Motor neuron (in vitro differentiated cells): ENCODE results near the gene ITK. TPM values are rescaled to one million over a fixed set of nuclear protein-coding genes. Genes with fewer than 3 reads are reported as not detected.

Source experiments
- ATAC-seq, 8 experiments: fragments of 200-7000 bp; cut with Tn5 transposase; replicated peaks in 6 of 8; 2 replicates each; pipeline ENCODE4 v1.8.0; 2021; ENCODE audit warnings: mild to moderate bottlenecking in 8 of 8, moderate library complexity in 8 of 8
- H3K27ac ChIP-seq, 2 donors: fragments of 250-450 bp; sonication (Bioruptor Pico); 2 replicates each; pipeline ENCODE4 v1.9.0; 2021; ENCODE audit warnings: antibody characterized with exemption in 2 of 2, mild to moderate bottlenecking in 2 of 2, moderate library complexity in 1 of 2
- H3K4me1 ChIP-seq, 2 donors: fragments of 250-450 bp; sonication (Bioruptor Pico); replicated peaks in 1 of 2; 2 replicates each; pipeline ENCODE4 v1.6.1; 2021; ENCODE audit warnings: antibody characterized with exemption in 2 of 2, mild to moderate bottlenecking in 2 of 2, moderate library complexity in 1 of 2
- H3K4me3 ChIP-seq, 5 donors: fragments of 250-450 bp; sonication (Bioruptor Pico); 2 replicates each; pipeline ENCODE4 v1.9.0; 2021; ENCODE audit warnings: antibody characterized with exemption in 5 of 5, mild to moderate bottlenecking in 5 of 5, moderate library complexity in 4 of 5
- WGBS, 10 experiments: fragments of 450-650 bp; shearing (Covaris generic); methylation state at CpG; one replicate each; pipeline ENCODE4 v1.0.0; 2022; 5-methylcytosine and 5-hydroxymethylcytosine counted together
- in situ Hi-C, 9 experiments: fragments of 400-800 bp; cut with MboI; loops; one replicate each; pipeline ENCODE4 v1.15.0; 2021; ENCODE audit warnings: low sequenced_read_pairs in 9 of 9, low pct_unique_long_range_greater_than_20kb in 2 of 9; ENCODE audit not compliant: unreplicated experiment in 9 of 9
- total RNA-seq, 8 experiments: library from RNA; unstranded; fragments of 300-600 nt; gene quantifications; 2 replicates each; pipeline versions ENCODE4 v1.2.3 to v1.2.4, GENCODE V29; 2022

ITK gene
- total RNA-seq, 8 experiments from 2014 or later = 0.18 to 76.4 (median 0.80) TPM; not detected in 1

DNA sequence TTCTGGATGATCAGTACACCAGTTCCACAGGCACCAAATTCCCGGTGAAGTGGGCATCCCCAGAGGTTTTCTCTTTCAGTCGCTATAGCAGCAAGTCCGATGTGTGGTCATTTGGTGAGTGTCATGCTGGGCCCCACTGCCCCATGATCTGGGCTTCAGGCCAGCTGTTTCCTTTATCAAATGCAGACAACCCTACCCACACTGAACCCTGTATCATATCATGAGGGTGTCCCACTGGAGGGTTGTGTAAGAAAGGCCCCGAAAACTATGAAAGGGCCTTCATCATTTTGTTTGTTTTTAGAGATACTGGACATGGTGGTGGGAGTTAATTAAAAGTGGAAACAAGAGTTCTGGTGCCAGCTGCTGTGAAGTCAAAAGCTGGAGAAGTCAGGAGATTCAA lies 65.2 kb downstream of the ITK start:
- Histone ChIP-seq H3K4me3 (no peak overlapping the region), H3K4me1 (no peaks in the 10 kb centered on the region), H3K27ac (no peak overlapping the region)
- ATAC-seq = peak in 7 of 8 experiments; percentile 9 to 33 (median 30)
- 63 to 100% (median 100%) methylated on average over 1 to 2 of the region's 4 CpGs; no CpG with 5 or more reads in 5 of the 10 experiments for WGBS, 10 experiments
- in situ Hi-C loops = no loop called here

DNA sequence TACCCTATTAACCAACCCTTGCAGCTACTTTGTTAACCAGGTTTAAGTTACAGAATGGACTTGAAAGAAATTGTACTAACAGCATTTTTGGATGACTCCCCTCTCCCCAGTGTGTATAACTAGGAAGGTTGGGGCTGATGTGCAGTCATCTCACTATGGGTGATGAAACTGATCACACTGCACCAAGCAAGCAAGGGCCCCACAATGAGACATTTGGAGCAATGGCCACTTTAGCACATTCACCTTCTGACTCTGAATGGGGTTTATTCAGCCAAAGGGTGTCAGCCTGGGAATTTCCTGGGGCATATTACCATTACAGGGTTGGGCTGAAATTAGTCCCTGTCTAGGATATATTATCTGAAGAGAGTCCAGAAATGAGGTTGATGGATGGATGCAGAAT lies 66.6 kb downstream of the ITK start:
- in situ Hi-C loops = no loop called here

DNA sequence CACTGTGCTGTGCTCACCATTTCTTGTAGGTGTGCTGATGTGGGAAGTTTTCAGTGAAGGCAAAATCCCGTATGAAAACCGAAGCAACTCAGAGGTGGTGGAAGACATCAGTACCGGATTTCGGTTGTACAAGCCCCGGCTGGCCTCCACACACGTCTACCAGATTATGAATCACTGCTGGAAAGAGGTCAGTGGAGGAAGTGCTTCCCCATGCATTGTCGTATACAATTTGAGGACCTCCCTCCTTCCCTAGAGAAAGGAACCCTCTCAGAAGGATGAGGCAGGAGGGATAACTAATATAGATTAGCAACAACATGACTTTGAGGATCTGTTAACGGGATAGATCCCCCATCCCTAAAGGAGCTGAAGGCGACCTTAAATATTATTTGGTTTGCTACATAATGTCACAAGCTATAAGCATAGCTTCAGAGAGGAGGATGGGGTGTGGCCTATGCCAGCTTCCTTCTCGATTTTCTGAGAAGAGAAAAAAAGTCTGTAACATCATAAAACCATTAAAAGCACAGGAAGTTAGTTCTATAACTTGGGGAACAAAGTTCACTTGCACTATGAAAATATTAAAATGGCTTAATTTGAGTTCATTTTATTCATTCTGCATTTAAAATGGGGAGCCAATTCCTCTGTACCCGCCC lies 68.3 kb downstream of the ITK start:
- no peak for ATAC-seq
- 40 to 92% (median 81%) methylated on average over 2 to 9 of the region's 11 CpGs; no CpG with 5 or more reads in 1 of the 10 experiments for WGBS, 10 experiments
- in situ Hi-C loops = no loop called here

More for the DNA sequence above, 66.6 kb downstream of the ITK start:
- no peak overlapping the region for H3K27ac ChIP-seq
- H3K4me3 ChIP-seq = no peak overlapping the region
- peak in 2 of 8 experiments; percentile 12 to 21 for ATAC-seq
- no peaks in the 10 kb centered on the region for H3K4me1 ChIP-seq

GRCh38 chr5:157252711-157253465 lies 72.2 kb downstream of the ITK start:
- Histone ChIP-seq H3K27ac (no peak overlapping the region), H3K4me3 (no peak overlapping the region), H3K4me1 (no peaks in the 10 kb centered on the region)
- ATAC-seq = peak in 4 of 8 experiments; percentile 14 to 76 (median 20)
- in situ Hi-C loops = no loop called here
- WGBS, 10 experiments = 0 to 92% (median 60%) methylated on average over 1 to 4 of the region's 4 CpGs; no CpG with 5 or more reads in 3 of the 10 experiments

More for the DNA sequence above, 68.3 kb downstream of the ITK start:
- Histone ChIP-seq H3K27ac (no peak overlapping the region), H3K4me3 (no peak overlapping the region), H3K4me1 (no peaks in the 10 kb centered on the region)

- in situ Hi-C loops = no loop called here
Measured at GRCh38 chr5:157253547-157253946, 72.9 kb downstream of the ITK start.

DNA sequence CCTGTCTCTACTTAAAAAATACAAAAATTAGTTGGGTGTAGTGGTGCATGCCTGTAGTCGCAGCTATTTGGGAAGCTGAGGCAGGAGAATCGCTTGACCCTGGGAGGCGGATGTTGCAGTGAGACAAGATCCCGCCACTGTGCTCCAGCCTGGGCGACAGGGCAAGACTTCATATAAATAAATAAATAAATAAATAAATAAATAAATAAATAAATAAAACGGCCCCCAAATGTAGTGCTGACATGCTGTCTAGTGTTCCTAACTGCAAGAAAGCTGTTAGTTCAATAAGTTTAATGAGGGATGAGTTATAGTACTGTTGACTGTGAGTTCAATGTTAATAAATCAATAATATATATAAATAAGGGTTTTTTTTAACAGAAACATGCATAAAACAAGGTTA lies 77.8 kb downstream of the ITK start:
- ATAC-seq = no peak
- WGBS, 10 experiments = 0 to 100% (median 88%) methylated on average over 1 to 6 of the region's 6 CpGs
- Histone ChIP-seq H3K4me3 (no peak overlapping the region), H3K4me1 (no peaks in the 10 kb centered on the region), H3K27ac (no peak overlapping the region)
- in situ Hi-C loops = no loop called here

More at GRCh38 chr5:157253547-157253946, 72.9 kb downstream of the ITK start:
- no peaks in the 10 kb centered on the region for H3K4me1 ChIP-seq
- H3K4me3 ChIP-seq = no peak overlapping the region
- 0 to 40% (median 0%) methylated on average over 1 to 2 of the region's 2 CpGs; no CpG with 5 or more reads in 3 of the 10 experiments for WGBS, 10 experiments
- ATAC-seq = peak in 7 of 8 experiments; percentile 42 to 90 (median 85)
- H3K27ac ChIP-seq = no peak overlapping the region

DNA sequence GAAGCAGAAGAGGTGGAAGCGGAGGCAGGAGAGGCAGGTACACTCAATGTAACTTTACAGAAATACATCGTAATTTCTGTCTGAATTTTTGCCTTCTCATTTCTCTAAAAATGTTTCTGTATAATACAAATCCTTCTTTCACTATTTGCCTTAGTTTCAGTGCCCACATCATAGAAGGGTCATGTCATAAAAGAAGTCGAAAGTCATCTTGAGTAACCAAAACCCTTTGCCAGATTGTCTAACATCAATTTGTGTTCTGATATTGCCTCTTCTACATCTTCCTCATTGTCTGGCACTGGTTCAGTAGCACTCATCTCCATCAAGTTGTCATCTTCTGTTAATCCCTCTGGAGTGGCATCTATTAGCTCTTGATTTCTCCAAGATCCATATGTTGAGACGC lies 79.1 kb downstream of the ITK start:
- WGBS, 10 experiments = 5 to 100% (median 82%) methylated on average over 1 to 4 of the region's 4 CpGs
- H3K27ac ChIP-seq = no peak overlapping the region
- ATAC-seq = no peak
- H3K4me1 ChIP-seq = no peaks in the 10 kb centered on the region
- no peak overlapping the region for H3K4me3 ChIP-seq
- in situ Hi-C loops = no loop called here

- Histone ChIP-seq H3K4me1 (peaks cover 17 to 19% of the 10 kb centered on the region in 2 donors), H3K4me3 (no peak overlapping the region), H3K27ac (no peak overlapping the region)
- WGBS, 10 experiments = 54 to 100% (median 72%) methylated on average over 1 to 7 of the region's 7 CpGs
- in situ Hi-C loops = no loop called here
- ATAC-seq = no peak
Measured at GRCh38 chr5:157263496-157264090, 83.0 kb downstream of the ITK start.

- peak; percentile 86 to 95 (median 90) for ATAC-seq
- Histone ChIP-seq H3K27ac (peak within 1 kb of the TSS; percentile 82 to 90), H3K4me3 (peak within 1 kb of the TSS; percentile 52 to 94 (median 76)), H3K4me1 (peaks cover 25 to 32% of the 10 kb centered on the region in 2 donors)
- in situ Hi-C loops = no loop called here
- WGBS, 10 experiments = 0% methylated on average over 1 to 2 of the region's 58 CpGs; no CpG with 5 or more reads in 8 of the 10 experiments
Measured at GRCh38 chr5:157265714-157266285, 85.2 kb downstream of the ITK start, which contains the start of gene CYFIP2. Gene CYFIP2 (plus strand): TSS chr5:157266123. CDS start chr5:157285362, 19,239 bp downstream.

- ATAC-seq = peak; percentile 45 to 73 (median 64)
- peak overlapping the region; percentile 52 to 94 (median 76) for H3K4me3 ChIP-seq
- peaks cover 25 to 32% of the 10 kb centered on the region in 2 donors for H3K4me1 ChIP-seq
- peak overlapping the region; percentile 82 to 90 for H3K27ac ChIP-seq
- WGBS, 10 experiments = 0% methylated on average over 1 of the region's 62 CpGs; no CpG with 5 or more reads in 9 of the 10 experiments
- in situ Hi-C loops = no loop called here
Measured at GRCh38 chr5:157266286-157267007, 85.8 kb downstream of the ITK start.

- ATAC-seq = no peak
- peaks cover 25 to 37% of the 10 kb centered on the region in 2 donors for H3K4me1 ChIP-seq
- WGBS, 10 experiments = 67 to 72% methylated on average over 2 of the region's 3 CpGs; no CpG with 5 or more reads in 8 of the 10 experiments
- H3K27ac ChIP-seq = peak overlapping the region in 1 of 2 donors; percentile 15
- H3K4me3 ChIP-seq = peak overlapping the region; percentile 52 to 94 (median 76)
- in situ Hi-C loops = no loop called here
Measured at GRCh38 chr5:157267025-157267424, 86.4 kb downstream of the ITK start.

DNA sequence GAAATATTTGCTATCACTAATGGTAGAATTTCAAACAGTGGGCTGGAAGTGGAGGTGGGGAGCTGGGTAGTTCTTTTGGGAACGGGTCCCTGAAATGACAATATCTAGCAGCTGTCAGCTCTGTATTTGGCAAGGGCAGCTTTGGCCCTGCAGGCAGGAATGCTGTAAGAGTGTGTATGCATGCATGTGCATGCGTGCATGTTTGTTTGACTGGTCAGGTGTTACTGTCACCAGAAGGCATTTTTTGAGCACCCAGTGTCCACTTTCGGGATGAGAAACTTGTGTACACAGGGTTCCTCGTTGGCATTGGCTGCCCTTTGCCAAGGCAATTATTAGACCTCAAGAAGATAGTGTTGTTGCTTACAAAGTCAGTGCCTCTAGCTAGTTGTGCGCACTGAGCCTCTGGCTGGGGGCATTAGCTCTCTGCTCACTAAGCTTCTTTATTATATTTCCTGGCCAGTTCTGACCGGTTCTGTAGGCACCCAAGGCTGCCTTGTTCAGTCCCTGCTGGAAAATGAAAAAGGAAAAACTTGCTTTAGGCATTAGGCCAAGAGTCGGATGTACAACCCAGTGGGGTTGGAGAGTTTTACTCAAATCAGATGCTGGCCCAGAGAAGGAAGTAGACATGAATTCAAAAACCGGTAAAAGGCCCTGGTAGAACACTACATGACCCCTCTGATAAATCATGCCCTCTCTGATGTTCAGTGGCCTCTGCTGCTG lies 87.3 kb downstream of the ITK start:
- Histone ChIP-seq H3K4me3 (peak overlapping the region; percentile 52 to 94 (median 76)), H3K27ac (peak overlapping the region; percentile 2 to 54), H3K4me1 (peaks cover 25 to 42% of the 10 kb centered on the region in 2 donors)
- in situ Hi-C loops = no loop called here
- 50 to 92% (median 78%) methylated on average over 1 to 8 of the region's 8 CpGs; no CpG with 5 or more reads in 1 of the 10 experiments for WGBS, 10 experiments
- peak; percentile 28 to 54 (median 34) for ATAC-seq
